K562 (cell line): ENCODE data around the gene RIOK3. TPM values are rescaled to one million over a fixed set of nuclear protein-coding genes. Genes with fewer than 3 reads are reported as not detected.

Experiments
- ATAC-seq: fragments of 200-7000 bp; cut with Tn5 transposase; 3 replicates; pipeline ENCODE4 v1.9.1; 2020; ENCODE audit warnings: moderate library complexity
- BruUV-seq: library from RNA; stranded (reverse); fragments of 400-500 nt; replicated peaks from 2 replicates; lab custom pipeline; 2021; lab: Mats Ljungman, UMichigan
- CTCF ChIA-PET: fragments of 300-600 bp; formaldehyde crosslinking; extraction: SDS; loops from one replicate; lab custom pipeline; 2021; ENCODE audit warnings: low intra/inter-chr PET ratio; lab: Yijun Ruan, JAX
- POLR2A ChIA-PET: fragments of 300-600, 350-650 bp; sonication (Branson Sonifier 250); formaldehyde crosslinking; extraction: SDS; loops from one replicate; lab custom pipeline; 2021; ENCODE audit warnings: antibody characterized with exemption, inconsistent platforms; lab: Yijun Ruan, JAX
- DNase-seq, 4 experiments: peaks; one replicate each; pipeline versions ENCODE4 v3.0.0 to v3.0.0-alpha.2; 2011 to 2018; ENCODE audit warnings: low spot score in 3 of 4, mixed read lengths in 3 of 4; ENCODE audit errors: extremely low read depth in 1 of 4
- FAIRE-seq: peaks from 2 replicates; lab custom pipeline; 2011; peaks lifted over from hg19 to GRCh38; lab: Jason Lieb, UNC
- H2AFZ ChIP-seq: 2 replicates; pipeline ENCODE4 v1.6.0; 2011; ENCODE audit warnings: low read depth, low read length, control low read depth, inconsistent platforms
- H3K27ac ChIP-seq: fragments of 200-600 bp; 3 replicates; pipeline ENCODE4 v1.8.0; 2011; ENCODE audit warnings: low read depth, mild to moderate bottlenecking, control low read depth, inconsistent platforms, low read length, moderate library complexity, mixed read lengths; ENCODE audit errors: extremely low read depth
- H3K27me3 ChIP-seq, 2 experiments: fragments of 300-600 bp in 1 of 2; 2 replicates in 1 of 2; 3 replicates in 1 of 2; pipeline versions ENCODE4 v1.6.0 to v1.8.0; 2011; ENCODE audit warnings: inconsistent platforms in 2 of 2, low read length in 2 of 2, mild to moderate bottlenecking in 1 of 2, mixed read lengths in 1 of 2, moderate library complexity in 1 of 2; ENCODE audit not compliant: control insufficient read depth in 2 of 2, insufficient read depth in 2 of 2
- H3K36me3 ChIP-seq: fragments of 300-600 bp; 3 replicates; pipeline ENCODE4 v1.8.0; 2011; ENCODE audit warnings: mild to moderate bottlenecking, low read length, inconsistent platforms; ENCODE audit not compliant: control insufficient read depth, insufficient read depth
- H3K4me1 ChIP-seq, 2 experiments: fragments of 200-600 bp in 1 of 2; replicated peaks in 1 of 2; 2 replicates in 1 of 2; 3 replicates in 1 of 2; pipeline versions ENCODE4 v1.5.1 to v1.8.0; 2011; ENCODE audit warnings: inconsistent platforms in 2 of 2, low read length in 2 of 2, mild to moderate bottlenecking in 1 of 2, mixed read lengths in 1 of 2, moderate library complexity in 1 of 2; ENCODE audit not compliant: control insufficient read depth in 2 of 2, insufficient read depth in 2 of 2
- H3K4me2 ChIP-seq: 2 replicates; pipeline ENCODE4 v1.6.1; 2011; ENCODE audit warnings: low read length, control low read depth, inconsistent platforms, mixed read lengths; ENCODE audit not compliant: insufficient read depth
- H3K4me3 ChIP-seq: fragments of 200-600 bp; sonication (generic), shearing (Covaris generic); 2 replicates; pipeline ENCODE4 v1.5.1; 2016; ENCODE audit warnings: control low read depth, inconsistent platforms
- H3K79me2 ChIP-seq: fragments of 200-600 bp; 3 replicates; pipeline ENCODE4 v1.8.0; 2011; ENCODE audit warnings: low read length, inconsistent platforms; ENCODE audit not compliant: control insufficient read depth, insufficient read depth
- H3K9ac ChIP-seq, 2 experiments: 2 replicates each; pipeline versions ENCODE4 v1.6.0 to v1.6.1; 2011; ENCODE audit warnings: low read depth in 2 of 2, low read length in 2 of 2, control low read depth in 1 of 2, inconsistent platforms in 1 of 2, mild to moderate bottlenecking in 1 of 2, mixed read lengths in 1 of 2; ENCODE audit not compliant: insufficient read depth in 1 of 2
- H3K9me1 ChIP-seq: one replicate; pipeline ENCODE4 v1.6.0; 2011; ENCODE audit warnings: inconsistent platforms, mild to moderate bottlenecking, low read length, moderate library complexity; ENCODE audit not compliant: control insufficient read depth, insufficient read depth
- H3K9me3 ChIP-seq: replicated peaks from 2 replicates; pipeline ENCODE4 v1.5.1; 2011; ENCODE audit warnings: low read depth, low read length, inconsistent platforms; ENCODE audit not compliant: control insufficient read depth, insufficient read depth
- H4K20me1 ChIP-seq: replicated peaks from 2 replicates; pipeline ENCODE4 v1.6.1; 2011; ENCODE audit warnings: low read length, inconsistent platforms, mixed read lengths; ENCODE audit not compliant: control insufficient read depth, insufficient read depth
- CBX8 ChIP-seq: fragments of 200-600 bp; sonication (generic); IDR thresholded peaks from 2 replicates; pipeline ENCODE4 v1.6.1; 2012; ENCODE audit warnings: borderline replicate concordance, mixed run types, low read depth, mild to moderate bottlenecking, moderate library complexity, mixed read lengths, low read length, control low read depth, inconsistent platforms; ENCODE audit not compliant: poor library complexity, severe bottlenecking; ENCODE audit errors: extremely low read depth
- GATAD2A ChIP-seq: fragments of 450-650 bp; IDR thresholded peaks from 2 replicates; pipeline ENCODE4 v1.6.1; 2017
- NR2F6 ChIP-seq: fragments of 450-650 bp; formaldehyde crosslinking; IDR thresholded peaks from 2 replicates; pipeline ENCODE4 v1.4.0; 2020; ENCODE audit warnings: mild to moderate bottlenecking
- NR3C1 ChIP-seq: sonication (generic); formaldehyde crosslinking; IDR thresholded peaks from 2 replicates; pipeline ENCODE4 v1.8.1; 2022; ENCODE audit warnings: missing genetic modification reagents
- RCOR1 ChIP-seq, 2 experiments: IDR thresholded peaks; 2 replicates each; pipeline ENCODE4 v1.6.1; 2012; ENCODE audit warnings: low read depth in 2 of 2, low read length in 2 of 2, borderline replicate concordance in 1 of 2, improper control_type of control experiment in 1 of 2
- SPI1 ChIP-seq: IDR thresholded peaks from 2 replicates; pipeline ENCODE4 v1.6.1; 2011; ENCODE audit warnings: low read depth, low read length, control low read depth, borderline replicate concordance
- STAT5A ChIP-seq: IDR thresholded peaks from 2 replicates; pipeline ENCODE4 v1.6.1; 2012; ENCODE audit warnings: low read length, inconsistent platforms, borderline replicate concordance
- ZKSCAN3 ChIP-seq: fragments of 250-450 bp; sonication (Bioruptor Pico); IDR thresholded peaks from 2 replicates; pipeline ENCODE4 v1.4.0; 2020
- ZNF444 ChIP-seq: fragments of 250-450 bp; sonication (Bioruptor Pico); IDR thresholded peaks from 2 replicates; pipeline ENCODE4 v1.4.0; 2020; ENCODE audit warnings: mild to moderate bottlenecking, moderate library complexity
- ZNF57 ChIP-seq: fragments of 450-650 bp; formaldehyde crosslinking; IDR thresholded peaks from 2 replicates; pipeline ENCODE4 v1.4.0; 2020; ENCODE audit warnings: mild to moderate bottlenecking, moderate library complexity
- ZNF76 ChIP-seq: fragments of 250-450 bp; sonication (Bioruptor Pico); IDR thresholded peaks from 2 replicates; pipeline ENCODE4 v1.4.0; 2020; ENCODE audit warnings: mild to moderate bottlenecking, moderate library complexity, borderline replicate concordance
- WGBS: fragments of 100-300 bp; shearing (Covaris generic); methylation state at CpG from one replicate; pipeline ENCODE4 v1.1.6; 2016; ENCODE audit warnings: low coverage, mixed read lengths; ENCODE audit not compliant: insufficient coverage; ENCODE audit errors: missing lambda C conversion rate; 5-methylcytosine and 5-hydroxymethylcytosine counted together
- in situ Hi-C: fragments of 300-500 bp; cut with MboI; formaldehyde crosslinking; loops from 4 replicates; pipeline ENCODE4 v1.15.0; 2018; ENCODE audit warnings: inconsistent platforms, mixed read lengths
- intact Hi-C: fragments of 100-400 bp; cut with micrococcal nuclease; formaldehyde crosslinking; loops from 2 replicates; pipeline ENCODE4 v1.14.2; 2022
- polyA plus RNA-seq, 8 experiments: library from polyadenylated mRNA; depleted of rRNA in 4 of 8; stranded (reverse) in 5 of 8; unstranded in 3 of 8; fragments of >200 nt; fragmentation: Nextera tagmentation in 2 of 8; fragmentation: Illumina TruSeq in 1 of 8; extraction: Ambion mirVana in 2 of 8; extraction: Trizol in 1 of 8; gene quantifications; 2 replicates each; pipeline versions ENCODE4 v1.2.1 to v1.2.3, GENCODE V29; 2011 to 2014; ENCODE audit warnings: inconsistent platforms in 1 of 8, missing spikeins in 1 of 8
- total RNA-seq, 7 experiments: library from RNA; depleted of rRNA in 6 of 7; stranded (reverse); fragments of >200 nt in 6 of 7; fragmentation: Illumina TruSeq in 2 of 7; extraction: Trizol in 2 of 7; gene quantifications; 2 replicates each; pipeline versions ENCODE4 v1.2.1 to v1.2.3, GENCODE V29; 2011 to 2021; ENCODE audit warnings: low replicate concordance in 1 of 7
- TF ChIP-seq, protein P1 (sequence below): fragments of 150-350 bp; conservative IDR thresholded peaks from 2 replicates; pipeline ENCODE4 v1.6.1; 2014; ENCODE audit warnings: low read length
- TF ChIP-seq, protein P2 (sequence below): fragments of 250-450 bp; sonication (Bioruptor Pico); IDR thresholded peaks from 2 replicates; pipeline ENCODE4 v1.4.0; 2020; ENCODE audit warnings: mild to moderate bottlenecking
- TF ChIP-seq, protein P3 (sequence below): sonication (generic); formaldehyde crosslinking; IDR thresholded peaks from 2 replicates; pipeline ENCODE4 v1.8.1; 2023; ENCODE audit warnings: mild to moderate bottlenecking, missing genetic modification reagents

RIOK3 gene
- total and polyA plus RNA-seq, 9 of the 15 experiments (the other 6 are each of a cell fraction or from before 2014, with no cell fraction given) = 21.4 to 89.5 (median 62.9) TPM

DNA sequence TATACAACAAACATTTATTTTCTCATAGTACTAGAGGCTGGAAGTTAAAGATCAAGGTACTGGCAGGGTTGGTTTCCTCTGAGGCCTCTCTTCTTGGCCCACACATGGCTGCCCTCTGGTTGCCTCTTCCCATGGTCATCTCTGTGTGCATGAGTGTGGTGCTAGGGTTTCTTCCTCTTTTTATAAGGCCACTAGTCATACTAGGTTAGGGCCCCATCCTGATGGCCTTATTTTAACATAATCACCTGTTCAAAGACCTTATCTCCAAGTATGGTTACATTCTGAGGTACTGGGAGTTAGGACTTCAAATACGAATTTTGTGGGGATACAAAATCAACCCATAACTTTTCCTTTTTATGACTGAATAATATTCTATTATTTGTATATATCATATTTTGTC lies 4.8 kb upstream of the RIOK3 start (continued):
- no peak for TF ChIP-seq ZNF57 (CRISPR knock-in tag)
- no peak for TF ChIP-seq GATAD2A

DNA sequence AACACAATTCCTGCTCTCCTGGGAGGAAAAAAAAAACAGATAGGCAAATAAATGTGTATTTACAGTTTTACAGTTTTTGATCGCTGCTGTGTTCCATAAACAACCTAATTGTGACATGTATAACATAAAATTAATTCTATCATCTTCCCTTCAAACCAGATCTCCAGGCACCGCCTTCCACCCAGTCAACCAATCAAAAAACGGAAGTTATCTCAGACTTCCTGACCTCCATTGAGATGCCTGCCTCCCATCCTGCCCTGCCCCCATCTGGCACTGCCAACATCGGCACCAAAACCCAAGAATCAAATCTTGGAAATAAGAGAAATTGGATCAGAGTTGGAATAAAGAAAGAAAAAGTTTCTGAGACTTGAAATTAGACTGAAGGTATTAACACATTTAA lies 3.1 kb upstream of the RIOK3 start:
- H3K9me3 ChIP-seq = no peaks in the 10 kb centered on the region
- H3K79me2 ChIP-seq = peaks cover 21% of the 10 kb centered on the region
- ChIA-PET POLR2A (no interaction called here), CTCF (no interaction called here)
- H3K9me1 ChIP-seq = no peaks in the 10 kb centered on the region
- ATAC-seq (no peak), FAIRE-seq (no peak), DNase-seq (peak in 3 of 4 experiments; percentile 37 to 61 (median 55))
- H3K27ac ChIP-seq = no peak overlapping the region
- H3K9ac ChIP-seq = no peak overlapping the region
- no peak overlapping the region for H3K4me2 ChIP-seq
- peaks cover 12 to 16% of the 10 kb centered on the region in 2 experiments for H3K4me1 ChIP-seq
- no peak overlapping the region for H3K4me3 ChIP-seq
- H3K36me3 ChIP-seq = no peaks in the 10 kb centered on the region
- peak overlapping the region; percentile 23; the same call in 1 of the 2 replicates for H2AFZ ChIP-seq
- H4K20me1 ChIP-seq = no peaks in the 10 kb centered on the region; the same call in 1 of the 2 replicates
- in situ Hi-C loops (no loop called here), intact Hi-C loops (no loop called here)
- BruUV-seq = no TSS peak
- no peaks in the 10 kb centered on the region for H3K27me3 ChIP-seq
- 54% methylated on average over 4 of the region's 4 CpGs for WGBS
- no peak for TF ChIP-seq RCOR1 (IDR thresholded peaks at IDR 0.05; ENCODE audit: borderline replicate concordance in 1 of 2, low read depth in 2 of 2, low read length in 2 of 2)
- TF ChIP-seq NR3C1 = no peak
- TF ChIP-seq, protein P1, sequence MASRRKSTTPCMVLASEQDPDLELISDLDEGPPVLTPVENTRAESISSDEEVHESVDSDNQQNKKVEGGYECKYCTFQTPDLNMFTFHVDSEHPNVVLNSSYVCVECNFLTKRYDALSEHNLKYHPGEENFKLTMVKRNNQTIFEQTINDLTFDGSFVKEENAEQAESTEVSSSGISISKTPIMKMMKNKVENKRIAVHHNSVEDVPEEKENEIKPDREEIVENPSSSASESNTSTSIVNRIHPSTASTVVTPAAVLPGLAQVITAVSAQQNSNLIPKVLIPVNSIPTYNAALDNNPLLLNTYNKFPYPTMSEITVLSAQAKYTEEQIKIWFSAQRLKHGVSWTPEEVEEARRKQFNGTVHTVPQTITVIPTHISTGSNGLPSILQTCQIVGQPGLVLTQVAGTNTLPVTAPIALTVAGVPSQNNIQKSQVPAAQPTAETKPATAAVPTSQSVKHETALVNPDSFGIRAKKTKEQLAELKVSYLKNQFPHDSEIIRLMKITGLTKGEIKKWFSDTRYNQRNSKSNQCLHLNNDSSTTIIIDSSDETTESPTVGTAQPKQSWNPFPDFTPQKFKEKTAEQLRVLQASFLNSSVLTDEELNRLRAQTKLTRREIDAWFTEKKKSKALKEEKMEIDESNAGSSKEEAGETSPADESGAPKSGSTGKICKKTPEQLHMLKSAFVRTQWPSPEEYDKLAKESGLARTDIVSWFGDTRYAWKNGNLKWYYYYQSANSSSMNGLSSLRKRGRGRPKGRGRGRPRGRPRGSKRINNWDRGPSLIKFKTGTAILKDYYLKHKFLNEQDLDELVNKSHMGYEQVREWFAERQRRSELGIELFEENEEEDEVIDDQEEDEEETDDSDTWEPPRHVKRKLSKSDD = no peak
- TF ChIP-seq NR2F6 = no peak
- TF ChIP-seq SPI1 = no peak
- no peak for TF ChIP-seq ZKSCAN3
- TF ChIP-seq GATAD2A = no peak
- TF ChIP-seq CBX8 = no peak
- no peak for TF ChIP-seq ZNF76
- TF ChIP-seq, protein P2, sequence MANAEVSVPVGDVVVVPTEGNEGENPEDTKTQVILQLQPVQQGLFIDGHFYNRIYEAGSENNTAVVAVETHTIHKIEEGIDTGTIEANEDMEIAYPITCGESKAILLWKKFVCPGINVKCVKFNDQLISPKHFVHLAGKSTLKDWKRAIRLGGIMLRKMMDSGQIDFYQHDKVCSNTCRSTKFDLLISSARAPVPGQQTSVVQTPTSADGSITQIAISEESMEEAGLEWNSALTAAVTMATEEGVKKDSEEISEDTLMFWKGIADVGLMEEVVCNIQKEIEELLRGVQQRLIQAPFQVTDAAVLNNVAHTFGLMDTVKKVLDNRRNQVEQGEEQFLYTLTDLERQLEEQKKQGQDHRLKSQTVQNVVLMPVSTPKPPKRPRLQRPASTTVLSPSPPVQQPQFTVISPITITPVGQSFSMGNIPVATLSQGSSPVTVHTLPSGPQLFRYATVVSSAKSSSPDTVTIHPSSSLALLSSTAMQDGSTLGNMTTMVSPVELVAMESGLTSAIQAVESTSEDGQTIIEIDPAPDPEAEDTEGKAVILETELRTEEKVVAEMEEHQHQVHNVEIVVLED (CRISPR knock-in tag) = no peak
- no peak for TF ChIP-seq ZNF444 (CRISPR knock-in tag)
- no peak for TF ChIP-seq STAT5A
- TF ChIP-seq, protein P3, sequence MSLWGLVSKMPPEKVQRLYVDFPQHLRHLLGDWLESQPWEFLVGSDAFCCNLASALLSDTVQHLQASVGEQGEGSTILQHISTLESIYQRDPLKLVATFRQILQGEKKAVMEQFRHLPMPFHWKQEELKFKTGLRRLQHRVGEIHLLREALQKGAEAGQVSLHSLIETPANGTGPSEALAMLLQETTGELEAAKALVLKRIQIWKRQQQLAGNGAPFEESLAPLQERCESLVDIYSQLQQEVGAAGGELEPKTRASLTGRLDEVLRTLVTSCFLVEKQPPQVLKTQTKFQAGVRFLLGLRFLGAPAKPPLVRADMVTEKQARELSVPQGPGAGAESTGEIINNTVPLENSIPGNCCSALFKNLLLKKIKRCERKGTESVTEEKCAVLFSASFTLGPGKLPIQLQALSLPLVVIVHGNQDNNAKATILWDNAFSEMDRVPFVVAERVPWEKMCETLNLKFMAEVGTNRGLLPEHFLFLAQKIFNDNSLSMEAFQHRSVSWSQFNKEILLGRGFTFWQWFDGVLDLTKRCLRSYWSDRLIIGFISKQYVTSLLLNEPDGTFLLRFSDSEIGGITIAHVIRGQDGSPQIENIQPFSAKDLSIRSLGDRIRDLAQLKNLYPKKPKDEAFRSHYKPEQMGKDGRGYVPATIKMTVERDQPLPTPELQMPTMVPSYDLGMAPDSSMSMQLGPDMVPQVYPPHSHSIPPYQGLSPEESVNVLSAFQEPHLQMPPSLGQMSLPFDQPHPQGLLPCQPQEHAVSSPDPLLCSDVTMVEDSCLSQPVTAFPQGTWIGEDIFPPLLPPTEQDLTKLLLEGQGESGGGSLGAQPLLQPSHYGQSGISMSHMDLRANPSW = no peak
